ENCODE results near the gene ERC1. TPM values are rescaled to one million over a fixed set of nuclear protein-coding genes. Genes with fewer than 3 reads are reported as not detected.
A peak's percentile ranks its signal among the peaks of the same experiment; 100 is the strongest.

Gene ERC1
- total and polyA plus RNA-seq, 2 of the 4 experiments (the other 2 are of a cell fraction), result 11.6 to 25.6 TPM

- no peak overlapping the region for H2BK120ac ChIP-seq (ENCODE audit: low read depth, low read length)
- no TSS peak for BruUV-seq (replicated peaks)
- no peak overlapping the region for H3K4me3 ChIP-seq (ENCODE audit: insufficient read depth, low read depth, low read length)
- no CpG with 5 or more reads among the region's 6 CpGs for WGBS, 2 experiments (ENCODE audit: extremely low coverage in 2 of 2, insufficient read length in 1 of 2)
- H3K9me3 ChIP-seq (ENCODE audit: control insufficient read depth, insufficient read depth, low read length), result no peaks in the 10 kb centered on the region
- no peaks in the 10 kb centered on the region for H4K20me1 ChIP-seq (ENCODE audit: insufficient read depth, low read length)
- no peak overlapping the region for H3K27ac ChIP-seq (ENCODE audit: insufficient read depth, low read length)
- no peaks in the 10 kb centered on the region for H3K79me1 ChIP-seq (ENCODE audit: low read depth in 1 of 2, low read length in 2 of 2)
- H4K91ac ChIP-seq (ENCODE audit: insufficient read depth, low read depth, low read length), result no peak overlapping the region
- dilution Hi-C loops (cut with HindIII; ENCODE audit: low sequenced_read_pairs, unreplicated experiment) (no loop called here), in situ Hi-C loops (cut with MboI; ENCODE audit: low sequenced_read_pairs) (loop anchor here (10.0 kb wide), 1 partner anchor 381 kb away; no protein-coding TSS in a partner anchor), intact Hi-C loops (cut with micrococcal nuclease) (no loop called here)
- CTCF ChIA-PET, result no interaction called here
- H3K27me3 ChIP-seq (ENCODE audit: control insufficient read depth, insufficient read depth, low read length), result no peaks in the 10 kb centered on the region
- 0 out of 2 replicates have a peak, but pooled peaks cover 3% of the 10 kb centered on the region for H3K9me1 ChIP-seq (ENCODE audit: insufficient read depth, low read length)
- no peak overlapping the region for H4K8ac ChIP-seq (ENCODE audit: low read depth in 2 of 2, low read length in 2 of 2)
- ATAC-seq (ENCODE audit: low read depth), result no peak
- H4K5ac ChIP-seq (ENCODE audit: low read depth, low read length), result no peak overlapping the region
- H3K23ac ChIP-seq (ENCODE audit: low read depth, low read length), result no peak overlapping the region
- no peak overlapping the region for H2AK5ac ChIP-seq (ENCODE audit: low read depth, low read length)
- H3K4me1 ChIP-seq (ENCODE audit: control insufficient read depth, insufficient read depth, low read length), result no peaks in the 10 kb centered on the region
- H3K36me3 ChIP-seq (ENCODE audit: control insufficient read depth, insufficient read depth, low read length), result no peaks in the 10 kb centered on the region
- TF ChIP-seq, protein P1, sequence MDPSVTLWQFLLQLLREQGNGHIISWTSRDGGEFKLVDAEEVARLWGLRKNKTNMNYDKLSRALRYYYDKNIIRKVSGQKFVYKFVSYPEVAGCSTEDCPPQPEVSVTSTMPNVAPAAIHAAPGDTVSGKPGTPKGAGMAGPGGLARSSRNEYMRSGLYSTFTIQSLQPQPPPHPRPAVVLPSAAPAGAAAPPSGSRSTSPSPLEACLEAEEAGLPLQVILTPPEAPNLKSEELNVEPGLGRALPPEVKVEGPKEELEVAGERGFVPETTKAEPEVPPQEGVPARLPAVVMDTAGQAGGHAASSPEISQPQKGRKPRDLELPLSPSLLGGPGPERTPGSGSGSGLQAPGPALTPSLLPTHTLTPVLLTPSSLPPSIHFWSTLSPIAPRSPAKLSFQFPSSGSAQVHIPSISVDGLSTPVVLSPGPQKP (IDR thresholded peaks at IDR 0.05; ENCODE audit: borderline replicate concordance, low read depth, low read length), result no peak
- TF ChIP-seq, protein P2, sequence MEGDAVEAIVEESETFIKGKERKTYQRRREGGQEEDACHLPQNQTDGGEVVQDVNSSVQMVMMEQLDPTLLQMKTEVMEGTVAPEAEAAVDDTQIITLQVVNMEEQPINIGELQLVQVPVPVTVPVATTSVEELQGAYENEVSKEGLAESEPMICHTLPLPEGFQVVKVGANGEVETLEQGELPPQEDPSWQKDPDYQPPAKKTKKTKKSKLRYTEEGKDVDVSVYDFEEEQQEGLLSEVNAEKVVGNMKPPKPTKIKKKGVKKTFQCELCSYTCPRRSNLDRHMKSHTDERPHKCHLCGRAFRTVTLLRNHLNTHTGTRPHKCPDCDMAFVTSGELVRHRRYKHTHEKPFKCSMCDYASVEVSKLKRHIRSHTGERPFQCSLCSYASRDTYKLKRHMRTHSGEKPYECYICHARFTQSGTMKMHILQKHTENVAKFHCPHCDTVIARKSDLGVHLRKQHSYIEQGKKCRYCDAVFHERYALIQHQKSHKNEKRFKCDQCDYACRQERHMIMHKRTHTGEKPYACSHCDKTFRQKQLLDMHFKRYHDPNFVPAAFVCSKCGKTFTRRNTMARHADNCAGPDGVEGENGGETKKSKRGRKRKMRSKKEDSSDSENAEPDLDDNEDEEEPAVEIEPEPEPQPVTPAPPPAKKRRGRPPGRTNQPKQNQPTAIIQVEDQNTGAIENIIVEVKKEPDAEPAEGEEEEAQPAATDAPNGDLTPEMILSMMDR (conservative IDR thresholded peaks at IDR 0.05; ENCODE audit: low read depth, low read length), result no peak
- no peak for TF ChIP-seq CEBPB (IDR thresholded peaks at IDR 0.05; ENCODE audit: low read depth, low read length)
- TF ChIP-seq MAFK (IDR thresholded peaks at IDR 0.05; ENCODE audit: low read depth, low read length), result no peak
- no peak for TF ChIP-seq NFE2L2 (IDR thresholded peaks at IDR 0.05; ENCODE audit: low read depth, low read length)
- TF ChIP-seq CHD1 (IDR thresholded peaks at IDR 0.05; ENCODE audit: low read depth, low read length), result no peak
- no peak for TF ChIP-seq POLR2A (IDR thresholded peaks at IDR 0.05; ENCODE audit: low read depth, low read length)
- no peak for TF ChIP-seq RAD21 (IDR thresholded peaks at IDR 0.05; ENCODE audit: low read length)
- no peak for TF ChIP-seq MAZ (IDR thresholded peaks at IDR 0.05; ENCODE audit: borderline replicate concordance, low read depth, low read length)
- no peak for TF ChIP-seq RCOR1 (IDR thresholded peaks at IDR 0.05; ENCODE audit: insufficient replicate concordance, low read length)
- TF ChIP-seq RFX5 (IDR thresholded peaks at IDR 0.05; ENCODE audit: low read depth, low read length), result no peak
- no peak for TF ChIP-seq SMC3 (IDR thresholded peaks at IDR 0.05; ENCODE audit: low read depth, low read length)
- H3K4ac ChIP-seq (ENCODE audit: low read depth, low read length), result no peak overlapping the region
- no peak overlapping the region for H3K4me2 ChIP-seq (ENCODE audit: low read depth, low read length)
- no peak overlapping the region for H2AK9ac ChIP-seq (replicated peaks; ENCODE audit: low read depth, low read length, poor library complexity)
- H3K18ac ChIP-seq (ENCODE audit: low read depth, low read length), result no peak overlapping the region
- H3K14ac ChIP-seq (replicated peaks; ENCODE audit: low read depth, low read length), result no peak overlapping the region
- no peak overlapping the region for H2BK15ac ChIP-seq (ENCODE audit: low read depth, low read length)
- no peak overlapping the region for H3K9ac ChIP-seq (ENCODE audit: low read depth, low read length)
- no peak overlapping the region for H2BK5ac ChIP-seq (ENCODE audit: low read depth, low read length, poor library complexity, severe bottlenecking)
- no peak overlapping the region for H2BK20ac ChIP-seq (ENCODE audit: low read depth, low read length)
- POLR2A ChIA-PET (ENCODE audit: unreplicated experiment), result no interaction called here
- H2AFZ ChIP-seq (replicated peaks; ENCODE audit: low read length, poor library complexity), result peak overlapping the region; percentile 14
- H3K56ac ChIP-seq (ENCODE audit: extremely low read depth, insufficient read depth, low read length), result no peak overlapping the region
- DNase-seq, result no peak
Observed at GRCh38 chr12:955939-956338, 35.1 kb upstream of the ERC1 start.
